Suprapubic skin (tissue), 4 donors: ENCODE measurements around the gene DIAPH2. TPM values are rescaled to one million over a fixed set of nuclear protein-coding genes. Genes with fewer than 3 reads are reported as not detected.

Source experiments
- DNase-seq, 2 donors: peaks; one replicate each; pipeline ENCODE4 v3.0.0-alpha.2; 2019; ENCODE audit warnings: low spot score in 2 of 2
- H3K27ac ChIP-seq: fragments of 200-600 bp; sonication (generic); one replicate; pipeline ENCODE4 v1.5.1; 2019
- H3K27me3 ChIP-seq: fragments of 200-600 bp; sonication (generic); one replicate; pipeline ENCODE4 v1.5.1; 2019
- H3K36me3 ChIP-seq: fragments of 200-600 bp; sonication (generic); one replicate; pipeline ENCODE4 v1.5.1; 2019
- H3K4me1 ChIP-seq: fragments of 200-600 bp; sonication (generic); one replicate; pipeline ENCODE4 v1.5.1; 2019
- H3K4me3 ChIP-seq: fragments of 200-600 bp; sonication (generic); one replicate; pipeline ENCODE4 v1.5.1; 2019; ENCODE audit warnings: mild to moderate bottlenecking
- H3K9me3 ChIP-seq: fragments of 200-600 bp; sonication (generic); one replicate; pipeline ENCODE4 v1.5.1; 2019
- EP300 ChIP-seq: sonication (generic); formaldehyde crosslinking; IDR thresholded peaks from one replicate; pipeline ENCODE4 v1.6.1; 2017; ENCODE audit warnings: antibody characterized with exemption
- POLR2A ChIP-seq, 2 donors: fragments of 450-650 bp; IDR thresholded peaks; one replicate each; pipeline ENCODE4 v1.6.1; 2017; ENCODE audit warnings: antibody characterized with exemption in 2 of 2, mild to moderate bottlenecking in 2 of 2, moderate library complexity in 2 of 2
- POLR2AphosphoS5 ChIP-seq, 3 donors: sonication (generic); formaldehyde crosslinking; IDR thresholded peaks; one replicate each; pipeline ENCODE4 v1.6.1; 2017; ENCODE audit warnings: antibody characterized with exemption in 3 of 3
- WGBS: methylation state at CpG from one replicate; pipeline ENCODE4 v1.1.5; 2018; 5-methylcytosine and 5-hydroxymethylcytosine counted together
- total RNA-seq, 4 donors: library from RNA; depleted of rRNA; stranded (reverse); fragments of >200 nt; gene quantifications; one replicate each; pipeline ENCODE4 v1.1.0, GENCODE V29; 2016
- TF ChIP-seq, protein P1 (sequence below), 2 donors: fragments of 200-600 bp in 1 of 2; fragments of 450-650 bp in 1 of 2; sonication (generic) in 1 of 2; IDR thresholded peaks; one replicate each; pipeline ENCODE4 v1.5.1; 2016 to 2019; ENCODE audit warnings: antibody characterized with exemption in 2 of 2, mild to moderate bottlenecking in 1 of 2, moderate library complexity in 1 of 2

Gene DIAPH2
- total RNA-seq, 4 donors from 2014 or later = 17.5 to 38.7 (median 18.6) TPM

DNA sequence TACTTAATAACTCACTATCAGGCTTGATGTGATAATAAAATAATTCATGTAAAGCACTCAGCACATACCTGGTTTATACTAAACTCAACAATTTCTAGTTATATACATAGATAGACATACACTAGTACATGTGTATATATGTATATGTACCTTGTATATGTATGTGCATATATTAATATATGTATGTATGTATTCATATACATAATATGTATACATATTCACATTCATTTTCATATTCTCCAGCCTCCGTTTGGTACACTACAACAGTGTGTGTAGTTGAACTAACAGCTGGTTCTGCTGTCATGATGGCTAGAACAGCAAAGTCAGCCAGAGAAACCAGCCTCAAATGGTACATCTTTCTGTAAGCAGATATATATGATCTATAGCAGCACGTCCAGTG lies 869.2 kb downstream of the DIAPH2 start:
- DNase-seq = no peak
- 74% methylated on average over 2 of the region's 2 CpGs for WGBS
- Histone ChIP-seq H3K4me3 (no peak overlapping the region), H3K27me3 (no peaks in the 10 kb centered on the region), H3K36me3 (no peaks in the 10 kb centered on the region), H3K9me3 (no peaks in the 10 kb centered on the region), H3K4me1 (no peaks in the 10 kb centered on the region), H3K27ac (no peak overlapping the region)
- TF ChIP-seq, protein P1, sequence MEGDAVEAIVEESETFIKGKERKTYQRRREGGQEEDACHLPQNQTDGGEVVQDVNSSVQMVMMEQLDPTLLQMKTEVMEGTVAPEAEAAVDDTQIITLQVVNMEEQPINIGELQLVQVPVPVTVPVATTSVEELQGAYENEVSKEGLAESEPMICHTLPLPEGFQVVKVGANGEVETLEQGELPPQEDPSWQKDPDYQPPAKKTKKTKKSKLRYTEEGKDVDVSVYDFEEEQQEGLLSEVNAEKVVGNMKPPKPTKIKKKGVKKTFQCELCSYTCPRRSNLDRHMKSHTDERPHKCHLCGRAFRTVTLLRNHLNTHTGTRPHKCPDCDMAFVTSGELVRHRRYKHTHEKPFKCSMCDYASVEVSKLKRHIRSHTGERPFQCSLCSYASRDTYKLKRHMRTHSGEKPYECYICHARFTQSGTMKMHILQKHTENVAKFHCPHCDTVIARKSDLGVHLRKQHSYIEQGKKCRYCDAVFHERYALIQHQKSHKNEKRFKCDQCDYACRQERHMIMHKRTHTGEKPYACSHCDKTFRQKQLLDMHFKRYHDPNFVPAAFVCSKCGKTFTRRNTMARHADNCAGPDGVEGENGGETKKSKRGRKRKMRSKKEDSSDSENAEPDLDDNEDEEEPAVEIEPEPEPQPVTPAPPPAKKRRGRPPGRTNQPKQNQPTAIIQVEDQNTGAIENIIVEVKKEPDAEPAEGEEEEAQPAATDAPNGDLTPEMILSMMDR (IDR thresholded peaks at IDR 0.05) = no peak
- TF ChIP-seq POLR2A (IDR thresholded peaks at IDR 0.05) (no peak), EP300 (no peak), POLR2AphosphoS5 (IDR thresholded peaks at IDR 0.05) (no peak)

GRCh38 chrX:97556359-97556758 lies 871.7 kb downstream of the DIAPH2 start:
- H3K4me3 ChIP-seq = no peak overlapping the region
- H3K9me3 ChIP-seq = no peaks in the 10 kb centered on the region
- DNase-seq = no peak
- WGBS = 88% methylated on average over 3 of the region's 3 CpGs
- no peaks in the 10 kb centered on the region for H3K36me3 ChIP-seq
- TF ChIP-seq POLR2AphosphoS5 (IDR thresholded peaks at IDR 0.05) (no peak), POLR2A (IDR thresholded peaks at IDR 0.05) (no peak), EP300 (no peak)
- TF ChIP-seq, protein P1 (IDR thresholded peaks at IDR 0.05) = no peak
- no peak overlapping the region for H3K27ac ChIP-seq
- H3K27me3 ChIP-seq = no peaks in the 10 kb centered on the region
- H3K4me1 ChIP-seq = no peaks in the 10 kb centered on the region

DNA sequence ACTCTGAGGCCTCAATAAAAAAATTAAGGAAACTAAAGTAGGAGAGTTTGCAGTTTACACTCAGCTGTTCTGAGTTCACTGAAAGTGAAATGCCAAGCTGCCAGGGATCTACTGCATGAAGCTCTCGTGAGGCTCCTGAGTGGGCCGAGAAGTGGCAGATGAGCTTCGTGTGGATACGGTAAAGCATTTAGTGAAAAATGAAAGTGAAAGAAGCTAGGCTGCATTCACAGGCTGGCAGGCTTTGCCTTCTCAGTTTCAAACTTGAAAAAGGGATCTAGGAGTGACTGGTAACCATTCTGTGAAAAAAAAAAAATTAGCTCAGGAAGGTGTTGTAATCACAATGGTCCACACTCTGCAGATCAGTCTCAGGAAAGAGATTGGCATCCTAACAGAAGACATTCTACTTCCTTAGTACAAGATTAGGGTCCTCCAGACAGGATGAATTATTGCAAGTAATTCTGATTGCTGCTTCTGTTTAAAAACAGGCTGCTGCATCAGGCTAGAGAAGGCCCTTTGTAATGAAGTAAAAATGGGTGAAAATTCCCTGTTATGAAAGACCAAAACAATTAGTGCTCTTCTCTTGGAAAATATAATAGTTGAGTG lies 879.0 kb downstream of the DIAPH2 start:
- Histone ChIP-seq H3K4me1 (no peaks in the 10 kb centered on the region), H3K36me3 (no peaks in the 10 kb centered on the region), H3K4me3 (peak overlapping the region; percentile 18), H3K27ac (no peak overlapping the region), H3K9me3 (no peaks in the 10 kb centered on the region), H3K27me3 (no peaks in the 10 kb centered on the region)
- WGBS = 17% methylated on average over 4 of the region's 4 CpGs
- DNase-seq = no peak
- TF ChIP-seq POLR2A (IDR thresholded peaks at IDR 0.05) (no peak), POLR2AphosphoS5 (IDR thresholded peaks at IDR 0.05) (no peak), EP300 (no peak)
- TF ChIP-seq, protein P1 (IDR thresholded peaks at IDR 0.05) = no peak

GRCh38 chrX:97564496-97564895 lies 879.9 kb downstream of the DIAPH2 start:
- 90% methylated on average over 2 of the region's 2 CpGs for WGBS
- H3K27me3 ChIP-seq = no peaks in the 10 kb centered on the region
- H3K9me3 ChIP-seq = no peaks in the 10 kb centered on the region
- H3K27ac ChIP-seq = no peak overlapping the region
- no peak overlapping the region for H3K4me3 ChIP-seq
- DNase-seq = no peak
- no peaks in the 10 kb centered on the region for H3K4me1 ChIP-seq
- no peaks in the 10 kb centered on the region for H3K36me3 ChIP-seq
- TF ChIP-seq, protein P1 (IDR thresholded peaks at IDR 0.05) = no peak
- TF ChIP-seq POLR2AphosphoS5 (IDR thresholded peaks at IDR 0.05) (no peak), POLR2A (IDR thresholded peaks at IDR 0.05) (no peak), EP300 (no peak)

DNA sequence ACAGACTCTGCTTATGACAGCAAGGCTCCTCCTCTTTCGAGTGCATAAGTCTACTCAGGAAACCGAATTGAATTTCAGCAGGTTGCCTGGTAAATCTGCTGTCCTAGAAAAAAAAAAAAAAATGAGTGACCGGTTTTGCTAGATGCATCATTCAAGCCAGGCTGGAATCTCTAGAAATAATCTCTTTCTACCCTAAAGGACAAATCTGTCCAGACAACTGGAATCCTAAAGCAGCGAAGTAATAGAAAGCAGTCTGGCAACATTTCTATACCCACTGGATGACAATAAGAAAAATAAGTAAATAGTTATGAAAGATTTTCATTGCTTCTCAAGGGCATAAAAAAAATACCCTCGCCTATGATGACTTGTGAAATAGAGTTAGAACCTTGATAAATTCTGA lies 902.5 kb downstream of the DIAPH2 start:
- Histone ChIP-seq H3K9me3 (no peaks in the 10 kb centered on the region), H3K4me3 (no peak overlapping the region), H3K36me3 (no peaks in the 10 kb centered on the region), H3K4me1 (no peaks in the 10 kb centered on the region), H3K27me3 (no peaks in the 10 kb centered on the region), H3K27ac (no peak overlapping the region)
- WGBS = 58% methylated on average over 5 of the region's 5 CpGs
- no peak for DNase-seq
- TF ChIP-seq, protein P1 (IDR thresholded peaks at IDR 0.05) = no peak
- no peak for TF ChIP-seq POLR2A (IDR thresholded peaks at IDR 0.05)
- no peak for TF ChIP-seq EP300
- TF ChIP-seq POLR2AphosphoS5 (IDR thresholded peaks at IDR 0.05) = no peak
